Hematopoietic multipotent progenitor cell treated with erythropoietin and hydrocortisone succinate and interleukin-3 and kit ligand, for 15 days (in vitro differentiated cells): ENCODE data around the gene TSPOAP1.

Source experiments
- DNase-seq: peaks from one replicate; pipeline ENCODE4 v3.0.0-alpha.2; 2015; ENCODE audit warnings: low spot score

TSPOAP1 gene

DNA sequence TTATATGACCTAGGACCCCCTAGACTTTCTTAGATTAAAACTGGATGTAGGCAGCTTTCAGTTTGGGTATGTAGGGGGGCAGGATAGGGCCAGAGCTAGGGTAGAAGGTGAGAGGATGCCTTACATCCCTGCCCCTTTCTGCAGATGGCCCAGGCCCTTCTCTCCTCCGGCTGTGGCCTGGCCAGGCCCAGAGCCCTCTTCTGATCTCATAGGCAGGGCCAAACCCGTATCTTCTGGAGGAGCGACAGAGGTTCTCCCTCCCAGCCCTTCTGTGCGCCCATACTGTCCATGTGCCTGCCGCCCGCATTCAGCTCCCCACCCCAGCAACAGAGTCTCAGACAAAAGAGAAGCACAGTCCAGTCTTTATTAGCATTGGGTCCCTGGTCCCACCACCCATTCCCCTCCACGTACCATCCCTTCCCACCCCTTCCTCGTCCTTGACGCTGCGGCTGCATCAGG lies 2.0 kb upstream of the TSPOAP1 start:
- DNase-seq, result peak; percentile 28

DNA sequence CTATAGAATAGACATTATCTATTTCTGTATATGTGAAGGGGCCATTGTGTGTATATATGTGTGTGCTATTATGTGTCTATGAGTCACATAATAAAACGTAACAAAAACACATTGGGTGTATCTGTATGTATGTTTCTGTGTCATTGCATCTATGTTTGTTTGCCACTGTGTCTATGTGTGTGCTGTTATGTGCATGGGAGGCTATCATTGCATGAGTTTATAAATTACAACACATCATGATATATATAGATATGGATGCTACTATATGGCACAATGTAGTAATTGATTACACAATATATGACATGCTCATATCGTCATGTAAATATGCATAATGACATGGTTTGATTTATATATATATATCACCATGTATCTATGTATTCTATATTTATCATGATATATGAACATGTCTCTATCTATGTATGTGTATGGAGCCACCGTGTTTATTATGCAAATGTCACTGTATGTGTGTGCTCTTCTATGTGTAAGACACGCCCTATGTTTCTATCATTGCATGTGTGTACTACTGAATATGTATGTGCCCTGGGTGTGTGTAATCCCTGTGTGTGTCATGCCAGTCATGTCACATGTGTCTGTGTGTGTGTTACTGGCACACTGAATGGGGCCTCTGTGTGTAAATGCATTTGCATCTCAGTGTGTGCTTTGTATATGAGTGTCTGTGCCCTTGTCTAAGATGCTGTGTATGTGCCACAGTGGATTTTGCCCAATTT lies 1.4 kb upstream of the TSPOAP1 start:
- DNase-seq, result peak; percentile 35

DNA sequence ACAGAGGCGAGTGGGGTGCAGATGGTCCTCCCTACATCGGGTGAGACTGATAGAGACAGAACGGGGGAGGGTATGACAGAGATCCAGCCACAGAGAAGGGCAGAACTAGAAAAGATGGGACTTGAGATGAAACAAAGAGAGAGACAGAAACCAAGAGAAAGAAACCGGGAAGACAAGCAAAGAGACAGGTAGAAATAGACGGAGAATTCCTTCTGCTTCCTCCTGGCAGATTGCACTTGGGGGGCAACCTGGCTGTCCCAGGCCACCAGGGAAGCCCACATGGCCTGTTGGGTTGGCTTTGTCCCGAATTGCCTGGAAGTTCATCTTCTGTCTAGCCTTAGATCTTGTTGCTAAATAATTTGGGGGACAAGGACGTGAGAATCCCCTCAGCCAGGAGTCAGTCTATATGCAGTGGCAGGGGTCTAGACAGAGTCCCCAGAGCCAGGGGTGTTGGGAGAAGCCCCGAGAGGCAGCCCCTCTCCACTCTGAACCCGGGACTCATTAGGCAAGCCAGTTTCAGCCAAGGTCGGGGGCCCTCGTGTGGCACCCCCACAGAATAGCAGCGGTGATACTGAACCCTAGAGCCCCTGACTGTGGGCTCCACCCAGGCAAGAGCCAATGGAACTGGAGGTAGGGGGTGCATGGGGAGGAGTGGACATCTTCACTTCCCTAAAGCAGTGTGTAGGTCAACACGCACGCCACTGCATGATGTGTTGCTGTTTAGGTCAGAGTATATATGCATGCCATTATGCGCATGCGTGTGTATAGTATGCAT lies 627 bp upstream of the TSPOAP1 start:
- DNase-seq, result peak; percentile 67

DNA sequence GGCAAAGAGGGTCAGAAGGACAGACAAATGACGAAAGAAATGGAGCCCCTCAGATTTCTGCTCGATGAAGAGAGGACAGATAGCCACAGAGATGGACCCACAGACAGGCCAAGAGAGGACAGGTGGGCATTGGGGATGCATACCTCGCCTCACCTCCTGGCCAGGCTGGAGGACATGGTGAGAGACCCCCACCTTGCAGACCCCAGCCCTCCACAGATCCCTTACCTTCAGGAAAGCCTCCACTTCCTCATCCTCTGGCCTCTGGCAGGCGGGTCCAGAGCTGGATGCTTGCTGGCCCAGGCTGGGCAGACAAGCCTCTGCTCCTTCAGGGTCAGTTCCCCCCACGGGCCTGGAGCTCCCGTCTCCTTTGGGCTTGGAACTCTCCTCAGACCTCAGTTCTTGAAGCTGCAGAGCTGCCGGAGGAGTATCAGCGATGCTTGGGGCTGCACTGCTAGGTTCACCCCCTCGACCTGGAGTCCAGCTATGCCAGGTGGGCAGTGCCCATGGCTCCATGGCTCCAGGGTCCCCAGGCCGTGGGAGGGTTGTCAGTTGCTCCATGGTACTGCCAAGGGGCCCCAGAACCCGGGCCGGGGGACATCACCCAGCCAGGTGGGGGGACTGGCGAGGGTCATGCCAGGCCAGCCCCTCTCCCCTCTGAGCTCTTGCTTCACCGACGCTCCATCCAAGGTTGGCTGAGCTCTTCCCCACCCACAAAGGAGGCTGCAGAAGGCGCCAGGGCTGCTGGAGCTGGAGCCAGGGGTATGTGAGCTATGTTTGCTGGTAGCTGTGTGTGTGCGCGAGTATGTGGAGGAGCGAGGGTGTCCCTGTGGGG lies 1.0 kb downstream of the TSPOAP1 start:
- DNase-seq, result no peak

DNA sequence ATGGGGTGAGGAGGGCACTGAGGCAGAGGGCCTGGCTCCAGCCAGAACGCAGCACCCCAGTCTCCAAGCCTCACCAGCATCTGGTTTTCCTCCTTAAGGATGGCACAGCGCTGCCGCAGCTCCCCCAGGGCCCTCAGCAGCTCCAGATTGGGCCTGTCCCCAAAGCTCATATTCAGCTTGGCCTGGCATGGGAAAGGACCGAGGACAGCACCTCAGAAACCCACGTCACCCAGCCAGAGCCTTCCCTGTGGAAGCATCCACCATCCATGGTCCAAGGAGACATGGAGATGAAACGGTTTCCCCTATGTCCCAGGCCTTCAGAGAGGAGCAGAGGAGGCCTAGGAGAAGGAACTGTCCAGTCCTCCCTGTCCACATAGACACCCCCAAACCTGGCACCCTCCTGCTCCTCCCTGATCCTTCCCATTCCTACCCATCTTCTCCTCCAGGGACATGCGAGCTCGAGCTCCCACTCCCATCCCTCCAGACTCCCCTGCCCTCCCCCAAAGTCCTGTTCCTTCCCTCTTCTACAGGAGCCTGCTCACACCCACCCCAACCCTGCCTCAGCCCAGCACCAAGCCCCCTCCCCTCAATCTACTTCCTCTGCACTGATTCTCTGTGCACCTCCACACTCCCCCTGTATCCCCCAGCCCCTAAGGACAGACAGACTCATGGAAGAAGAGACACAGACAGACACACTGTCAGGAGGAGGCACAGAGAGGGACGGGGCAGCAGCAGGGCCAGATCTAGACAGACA lies 1.8 kb downstream of the TSPOAP1 start:
- no peak for DNase-seq

DNA sequence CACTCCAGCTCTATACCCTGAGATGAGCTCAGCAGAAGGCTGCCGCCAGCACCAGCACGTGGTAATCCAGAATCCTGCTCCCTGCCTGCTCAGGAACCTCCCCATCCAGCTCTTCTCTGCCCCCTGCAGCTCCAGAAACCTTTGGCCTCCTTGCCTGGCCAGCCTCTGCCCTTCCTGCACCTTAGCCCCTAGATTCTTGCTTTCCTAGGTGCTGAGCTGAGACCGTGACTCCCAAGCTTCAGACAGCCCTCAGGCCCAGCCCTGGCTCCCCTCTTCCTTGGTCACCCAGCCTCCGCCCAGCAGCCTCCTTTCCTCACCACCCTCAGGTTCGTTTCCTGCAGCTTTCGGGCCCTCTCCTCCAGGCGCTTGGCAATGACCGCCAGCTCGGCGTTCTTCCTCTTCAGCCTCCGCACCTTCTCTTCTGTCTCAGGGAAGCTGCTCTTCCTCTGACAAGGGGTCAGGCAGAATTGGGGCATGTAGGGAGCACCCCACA lies 2.6 kb downstream of the TSPOAP1 start:
- DNase-seq, result no peak

DNA sequence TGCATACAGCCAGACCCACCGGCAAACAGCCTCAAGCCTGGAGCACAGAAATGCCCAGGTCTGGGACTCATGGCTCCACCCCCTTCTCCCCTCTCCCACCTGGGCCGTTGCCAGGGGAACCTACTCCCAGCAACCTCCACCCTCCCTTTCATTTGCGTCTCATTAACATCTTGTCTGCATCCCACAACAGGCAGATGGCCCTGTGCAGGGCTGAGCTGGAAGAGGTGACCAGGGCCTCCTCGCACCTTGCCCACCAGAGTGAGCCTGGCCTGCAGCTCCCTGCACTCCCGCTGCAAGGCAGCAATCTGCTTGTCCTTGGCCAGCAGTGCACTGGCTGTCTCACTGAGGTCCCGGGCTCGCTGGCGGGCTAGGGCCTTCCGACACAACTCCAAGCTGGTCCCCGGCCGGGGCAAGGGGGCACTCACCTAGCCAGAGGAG lies 3.3 kb downstream of the TSPOAP1 start:
- no peak for DNase-seq

DNA sequence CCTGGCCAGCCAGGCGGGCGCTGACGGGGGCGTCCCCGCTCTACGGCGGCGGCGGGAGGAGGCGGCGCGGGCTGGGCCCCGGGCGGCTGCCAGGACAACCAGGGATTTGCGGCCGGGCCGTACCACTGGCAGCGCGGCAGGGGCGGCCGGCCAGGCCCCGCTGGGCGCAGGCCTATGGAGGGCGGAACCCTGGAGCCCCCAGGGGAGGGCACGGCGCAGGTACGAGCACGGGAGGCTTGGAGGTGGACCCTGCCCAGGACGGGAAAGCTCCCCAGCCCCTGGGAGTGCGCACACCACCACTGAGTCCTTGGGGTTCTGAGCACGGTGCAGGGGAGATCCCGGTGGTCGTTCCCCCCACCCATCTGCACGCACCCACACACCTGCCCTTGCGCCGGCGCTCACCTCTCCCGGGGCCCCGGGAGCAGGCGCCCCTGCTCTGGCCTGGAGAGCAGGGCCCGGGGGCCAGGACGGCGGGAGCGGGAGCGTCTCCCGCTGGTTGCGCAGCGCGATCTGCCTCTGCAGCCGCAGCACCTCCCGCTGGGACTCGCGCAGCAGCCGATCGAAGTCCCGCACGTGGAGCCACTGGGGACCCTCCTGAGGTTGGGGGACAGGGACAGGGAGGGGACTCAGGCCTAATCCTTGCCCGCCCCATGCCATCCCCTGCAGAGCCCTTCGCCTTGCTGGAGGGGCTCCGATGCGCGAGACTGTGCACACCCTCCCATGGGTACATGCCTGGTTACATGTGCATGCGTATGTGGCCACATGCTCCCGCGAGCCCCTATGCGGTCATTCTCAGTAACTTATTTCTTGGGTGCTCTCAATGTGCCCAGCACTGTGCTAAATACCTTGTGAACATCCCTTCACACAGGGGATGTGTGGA lies 3.9 kb downstream of the TSPOAP1 start:
- DNase-seq, result no peak

DNA sequence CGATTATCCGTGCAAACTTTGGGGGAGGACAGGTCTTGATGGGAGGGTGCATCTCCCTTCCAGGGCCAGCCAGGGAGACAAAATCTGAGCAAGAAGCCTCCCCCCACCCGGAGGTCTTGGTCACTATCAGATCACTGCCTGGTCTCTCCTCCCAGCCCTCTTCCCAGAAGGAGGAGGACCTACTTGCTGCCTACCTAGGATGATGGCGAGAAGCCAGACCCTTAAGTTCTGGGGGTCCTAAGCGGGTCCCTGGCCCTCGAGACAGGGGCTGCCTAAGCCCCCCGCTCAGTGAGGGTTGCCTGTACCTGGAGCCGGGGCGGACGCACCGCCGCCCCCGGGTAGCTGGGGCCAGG lies 4.6 kb downstream of the TSPOAP1 start:
- no peak for DNase-seq

DNA sequence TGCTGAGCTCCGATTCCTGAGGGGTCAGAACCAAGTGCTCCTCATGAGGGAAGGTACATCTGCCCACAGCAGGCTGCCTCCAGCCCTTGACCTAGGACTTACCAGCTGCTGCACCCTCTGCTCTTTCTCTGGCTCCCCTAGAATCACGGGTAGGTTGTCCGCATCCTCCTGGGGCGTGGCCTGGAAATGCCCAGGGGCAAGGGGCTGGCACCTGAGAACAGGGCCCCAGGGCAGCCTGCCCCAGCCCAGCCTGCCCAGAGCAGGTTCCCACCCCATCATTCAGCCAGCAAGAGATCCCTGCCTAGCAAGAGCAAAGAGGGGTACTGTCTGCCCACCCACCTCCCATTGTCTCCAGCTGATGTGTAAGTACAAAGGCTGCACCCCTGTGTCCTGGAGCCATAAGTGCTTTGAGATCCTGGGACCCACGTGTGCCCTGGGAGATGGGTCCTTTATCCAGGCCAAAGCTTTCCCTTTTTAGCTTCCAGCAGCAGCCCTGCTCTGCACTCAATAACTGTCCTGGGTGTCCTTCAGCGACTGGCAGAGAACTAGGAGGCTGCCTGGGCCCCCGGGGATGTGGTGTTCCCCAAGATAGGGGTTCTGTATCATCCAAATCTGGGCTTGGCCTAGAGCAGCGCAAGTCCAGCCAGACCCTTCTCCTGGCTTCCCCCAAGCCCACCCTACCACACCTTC lies 5.1 kb downstream of the TSPOAP1 start:
- DNase-seq, result no peak

DNA sequence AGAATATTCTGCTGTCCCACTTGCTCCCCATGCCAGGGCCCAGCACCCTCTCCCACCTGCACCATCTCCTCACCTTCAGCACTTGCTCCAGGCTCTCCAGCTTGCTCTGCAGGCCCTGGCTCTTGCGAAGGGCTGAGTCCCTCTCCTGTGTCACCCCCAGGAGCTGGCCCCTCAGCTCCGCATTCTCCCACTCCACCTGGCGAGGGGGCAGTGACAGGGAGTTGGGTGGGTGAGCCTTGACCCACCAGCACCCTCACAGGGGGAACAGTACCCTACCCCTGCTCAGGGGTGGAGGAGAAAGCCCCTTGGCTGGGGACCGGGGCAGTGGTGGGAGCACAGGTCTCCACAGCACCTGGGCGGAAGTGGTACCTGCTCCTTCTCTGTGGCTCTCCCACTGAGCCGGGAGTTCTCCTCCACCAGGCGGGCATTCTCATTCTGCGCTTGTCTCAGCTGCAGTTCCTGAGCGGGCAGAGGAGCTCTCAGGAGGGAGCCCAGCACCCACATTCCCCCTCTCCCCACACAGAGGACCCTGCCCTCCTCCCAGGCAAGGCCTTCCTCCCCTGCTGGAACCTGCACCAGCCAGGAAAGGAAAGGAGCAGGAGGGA lies 5.9 kb downstream of the TSPOAP1 start:
- no peak for DNase-seq

DNA sequence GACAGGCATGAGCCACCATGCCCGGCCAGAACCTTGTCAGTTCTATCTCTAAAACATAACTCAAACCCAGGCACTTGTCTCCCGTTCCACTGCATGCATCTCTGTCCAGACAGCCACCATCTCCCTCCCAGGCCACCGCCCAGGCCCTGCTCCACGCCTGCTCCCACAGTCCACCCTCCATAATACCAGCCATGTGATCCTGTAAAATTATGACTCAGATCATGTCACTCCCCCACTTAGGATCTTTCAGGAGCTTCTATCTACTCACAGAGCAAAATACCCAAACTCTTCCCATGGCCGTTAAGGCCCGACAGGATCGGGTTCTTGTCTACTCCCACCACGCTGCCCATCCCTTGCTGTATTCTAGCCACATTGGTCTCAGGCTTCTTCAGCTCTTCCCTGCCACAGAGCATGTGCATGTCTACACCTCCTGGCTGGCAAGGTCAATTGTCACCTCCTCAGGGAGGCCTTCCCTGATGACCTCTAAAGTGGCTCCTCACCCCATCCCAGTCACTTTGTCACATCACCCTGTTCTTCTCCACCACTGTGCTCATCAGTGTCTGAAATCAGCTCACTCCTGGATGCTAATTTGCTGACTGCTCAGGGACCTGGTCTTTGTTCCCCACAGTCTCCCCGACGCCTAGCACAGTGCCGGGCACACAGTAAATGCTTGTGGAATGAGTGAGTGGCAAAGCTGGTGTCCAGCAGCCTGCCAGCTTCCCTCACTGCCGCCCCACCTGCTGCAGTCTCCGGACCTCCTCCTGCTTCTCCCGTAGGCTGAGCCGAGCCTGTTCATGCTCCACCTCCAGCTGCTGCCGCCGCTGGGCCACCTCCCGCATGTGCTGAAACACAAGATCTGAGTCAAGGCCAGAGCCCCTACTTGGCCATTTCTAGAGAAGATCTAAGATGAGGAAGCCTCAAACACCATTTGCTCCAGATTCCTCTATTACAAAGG lies 6.7 kb downstream of the TSPOAP1 start:
- DNase-seq, result no peak

DNA sequence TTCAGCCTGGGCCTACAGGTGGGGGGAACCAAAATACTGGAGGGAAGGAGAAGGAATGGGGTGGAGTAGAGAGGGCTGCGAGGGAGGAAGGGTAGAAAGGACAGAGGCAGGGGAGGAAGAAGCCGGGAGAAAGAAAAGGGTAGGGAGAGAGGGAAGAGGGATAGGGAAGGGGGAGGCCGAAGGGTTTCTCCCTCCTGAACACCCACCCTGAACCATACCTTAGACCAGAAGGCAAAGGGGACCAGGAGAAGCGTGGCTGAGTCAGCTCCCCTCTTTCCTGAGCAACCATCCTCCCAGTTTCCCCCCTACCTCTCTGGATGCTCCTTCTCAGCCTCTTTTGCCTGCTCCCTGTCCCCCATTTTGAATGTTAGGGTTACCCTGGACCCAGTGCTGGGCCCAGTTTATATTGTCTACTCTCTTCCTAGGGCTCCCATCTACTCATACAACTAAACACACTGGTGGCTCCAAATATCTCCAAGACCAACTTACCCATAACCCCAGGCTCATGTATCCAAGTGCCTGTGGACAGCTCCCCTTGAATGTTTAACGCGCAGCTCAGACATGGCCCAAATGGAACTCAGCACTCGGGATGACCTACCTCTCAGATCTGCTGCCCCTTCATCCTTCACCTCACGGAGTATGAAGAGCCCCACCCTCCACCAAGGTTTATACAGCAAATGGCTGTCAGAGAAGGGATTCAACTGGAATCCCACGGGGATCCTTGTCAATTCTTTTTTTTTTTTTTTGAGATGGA lies 7.8 kb downstream of the TSPOAP1 start:
- DNase-seq, result no peak

DNA sequence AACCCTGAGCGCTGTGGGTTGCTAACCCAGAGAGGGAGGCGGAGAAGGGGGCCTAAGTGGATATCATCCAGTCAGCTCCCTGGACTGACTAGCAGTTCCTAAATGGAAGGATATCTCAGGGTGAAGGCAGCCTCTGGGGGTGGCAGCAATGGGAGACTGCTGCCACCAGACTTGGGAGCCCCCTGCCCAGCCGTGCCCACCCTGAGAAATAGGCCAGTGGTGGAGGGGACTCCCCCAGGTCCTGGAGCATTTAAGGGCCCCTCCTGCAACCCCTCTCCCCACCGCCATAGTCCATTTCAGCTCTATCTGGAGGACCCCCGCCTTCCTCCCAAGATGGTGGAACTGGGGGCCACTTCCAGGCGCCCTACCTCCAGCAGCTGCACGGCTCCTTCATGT lies 8.4 kb downstream of the TSPOAP1 start:
- no peak for DNase-seq

DNA sequence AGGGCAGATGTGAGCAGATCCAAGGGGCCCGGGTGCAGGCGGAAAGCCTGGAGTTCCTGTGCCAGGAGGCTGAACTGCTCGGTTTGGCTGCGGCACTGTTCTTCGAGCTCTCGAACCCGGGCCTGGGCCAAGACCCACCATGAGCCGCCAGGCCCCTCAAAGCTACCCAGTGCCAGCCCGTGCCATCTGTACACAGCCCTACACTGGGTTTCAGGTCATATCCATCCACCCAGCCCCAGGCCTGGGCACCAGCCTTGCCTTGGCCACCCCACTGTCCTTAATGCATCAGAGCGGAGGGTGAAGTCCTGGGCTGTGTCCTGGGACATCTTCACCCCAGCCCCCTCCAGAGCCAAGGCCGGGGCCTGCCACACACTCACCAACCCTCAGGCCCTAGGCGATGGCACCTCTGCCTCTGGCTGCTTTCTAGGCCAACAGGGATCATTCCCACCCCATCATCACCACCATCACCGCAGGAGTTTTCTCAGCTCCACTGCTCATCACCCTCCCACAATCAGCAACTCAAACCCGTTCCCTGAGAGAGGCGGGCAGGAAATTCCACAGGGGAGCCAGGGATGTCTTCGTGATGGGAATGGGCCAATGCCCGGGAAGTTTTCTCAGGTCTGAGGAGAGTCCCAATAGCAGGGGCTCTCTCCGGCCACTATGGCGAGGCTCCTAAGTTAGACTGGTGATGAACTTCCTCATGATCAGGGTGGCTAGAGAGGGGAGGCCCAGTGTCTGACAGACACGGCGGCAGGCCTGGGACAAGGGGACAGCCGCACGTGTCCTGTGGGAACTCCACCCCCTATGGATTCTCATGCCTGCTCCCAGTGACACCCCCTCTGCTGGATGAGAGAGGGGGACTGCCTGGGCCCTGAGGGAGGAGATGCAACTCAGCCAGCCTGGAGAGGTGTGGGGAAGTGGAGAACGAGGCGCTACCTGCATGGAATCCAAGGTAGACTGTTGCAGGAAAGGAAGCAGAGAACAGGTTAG lies 9.1 kb downstream of the TSPOAP1 start:
- no peak for DNase-seq

DNA sequence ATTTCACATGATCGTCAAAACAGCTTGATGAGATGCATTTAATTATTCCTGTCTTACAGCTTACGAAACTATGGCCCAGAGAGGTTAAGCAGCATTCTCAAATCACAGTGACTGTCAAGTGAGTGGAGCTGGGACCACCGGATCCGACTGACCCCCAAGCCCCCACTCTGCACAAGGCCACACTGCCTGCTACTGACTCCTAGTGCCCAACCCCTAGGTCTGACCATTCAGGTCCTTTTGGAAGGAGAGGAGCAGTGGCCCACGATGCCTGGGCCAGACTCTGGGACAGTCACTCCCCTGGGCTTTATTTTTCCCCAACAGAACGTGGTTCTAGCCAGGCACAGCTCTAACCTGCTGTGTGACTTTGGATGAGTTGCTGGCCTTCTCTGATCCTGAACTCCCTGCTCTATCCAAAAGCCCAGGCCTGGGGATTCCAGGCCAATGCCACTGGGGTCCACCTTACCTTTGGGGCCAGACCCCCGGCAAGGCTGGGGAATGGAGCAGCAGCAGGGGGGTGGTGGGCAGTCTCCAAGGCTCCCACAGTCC lies 9.9 kb downstream of the TSPOAP1 start:
- no peak for DNase-seq
